Vagina (tissue), 2 donors: ENCODE results near the gene ERP29.

Experiments
- POLR2A ChIP-seq, 2 donors: fragments of 450-650 bp; IDR thresholded peaks; one replicate each; pipeline ENCODE4 v1.6.1; 2017; ENCODE audit warnings: antibody characterized with exemption in 2 of 2, mild to moderate bottlenecking in 2 of 2, moderate library complexity in 2 of 2
- POLR2AphosphoS5 ChIP-seq, 2 donors: sonication (generic); formaldehyde crosslinking; IDR thresholded peaks; one replicate each; pipeline ENCODE4 v1.9.0; 2017; ENCODE audit warnings: antibody characterized with exemption in 2 of 2, mild to moderate bottlenecking in 2 of 2, low read depth in 1 of 2; ENCODE audit not compliant: insufficient read depth in 1 of 2
- TF ChIP-seq, protein P1 (sequence below), 3 experiments: fragments of 450-650 bp in 2 of 3; fragments of 200-600 bp in 1 of 3; sonication (generic) in 1 of 3; IDR thresholded peaks; one replicate each; pipeline ENCODE4 v1.5.1; 2017 to 2019; ENCODE audit warnings: antibody characterized with exemption in 3 of 3, mild to moderate bottlenecking in 2 of 3, moderate library complexity in 2 of 3

DNA sequence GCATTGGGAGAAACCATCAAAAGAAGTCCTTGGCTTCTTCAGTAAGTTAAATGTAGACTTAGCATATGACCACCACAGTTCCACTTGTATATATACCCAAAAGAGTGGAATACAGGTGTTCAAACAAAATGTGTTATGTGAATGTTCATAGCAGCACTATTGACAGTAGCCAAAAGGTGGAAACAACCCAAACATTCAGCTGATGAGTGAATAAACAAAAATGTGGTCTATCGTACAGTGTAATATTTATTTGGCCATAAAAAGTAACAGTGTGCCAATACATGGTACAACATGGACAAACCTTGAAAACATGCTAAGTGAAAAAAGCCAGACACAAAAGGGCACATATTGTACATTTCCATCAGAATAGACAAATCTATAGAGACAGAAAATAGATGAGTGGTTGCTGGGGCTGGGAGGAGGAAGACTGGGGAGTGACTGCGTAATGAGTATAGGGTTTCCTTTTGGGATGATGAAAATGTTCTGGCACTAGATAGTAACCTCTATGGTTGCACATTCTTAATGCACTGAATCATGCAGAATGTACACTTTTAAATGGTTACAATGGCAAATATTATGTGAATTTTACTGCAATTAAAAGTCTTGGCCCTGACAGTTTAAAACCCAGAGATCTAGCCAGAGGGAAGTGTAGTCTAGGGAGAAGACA is 5.5 kb downstream of the ERP29 start:
- TF ChIP-seq, protein P1, sequence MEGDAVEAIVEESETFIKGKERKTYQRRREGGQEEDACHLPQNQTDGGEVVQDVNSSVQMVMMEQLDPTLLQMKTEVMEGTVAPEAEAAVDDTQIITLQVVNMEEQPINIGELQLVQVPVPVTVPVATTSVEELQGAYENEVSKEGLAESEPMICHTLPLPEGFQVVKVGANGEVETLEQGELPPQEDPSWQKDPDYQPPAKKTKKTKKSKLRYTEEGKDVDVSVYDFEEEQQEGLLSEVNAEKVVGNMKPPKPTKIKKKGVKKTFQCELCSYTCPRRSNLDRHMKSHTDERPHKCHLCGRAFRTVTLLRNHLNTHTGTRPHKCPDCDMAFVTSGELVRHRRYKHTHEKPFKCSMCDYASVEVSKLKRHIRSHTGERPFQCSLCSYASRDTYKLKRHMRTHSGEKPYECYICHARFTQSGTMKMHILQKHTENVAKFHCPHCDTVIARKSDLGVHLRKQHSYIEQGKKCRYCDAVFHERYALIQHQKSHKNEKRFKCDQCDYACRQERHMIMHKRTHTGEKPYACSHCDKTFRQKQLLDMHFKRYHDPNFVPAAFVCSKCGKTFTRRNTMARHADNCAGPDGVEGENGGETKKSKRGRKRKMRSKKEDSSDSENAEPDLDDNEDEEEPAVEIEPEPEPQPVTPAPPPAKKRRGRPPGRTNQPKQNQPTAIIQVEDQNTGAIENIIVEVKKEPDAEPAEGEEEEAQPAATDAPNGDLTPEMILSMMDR (IDR thresholded peaks at IDR 0.05), result no peak
- TF ChIP-seq POLR2AphosphoS5 (IDR thresholded peaks at IDR 0.05; ENCODE audit: insufficient read depth in 1 of 2, low read depth in 1 of 2) (no peak), POLR2A (IDR thresholded peaks at IDR 0.05) (no peak)
